HG02943 (cell line): ENCODE data around the gene IFRD2.
"Not testable (repeated sequence)": the region's sequence is repeated elsewhere in the genome, so short reads cannot be mapped to it uniquely, and the experiment has no call there.

ENCODE experiments used
- ATAC-seq: cut with Tn5 transposase; IDR thresholded peaks from one replicate; pipeline ENCODE4 v1.9.1; 2021; ENCODE audit warnings: mild to moderate bottlenecking, low read depth, moderate library complexity; ENCODE audit not compliant: unreplicated experiment

The IFRD2 gene

DNA sequence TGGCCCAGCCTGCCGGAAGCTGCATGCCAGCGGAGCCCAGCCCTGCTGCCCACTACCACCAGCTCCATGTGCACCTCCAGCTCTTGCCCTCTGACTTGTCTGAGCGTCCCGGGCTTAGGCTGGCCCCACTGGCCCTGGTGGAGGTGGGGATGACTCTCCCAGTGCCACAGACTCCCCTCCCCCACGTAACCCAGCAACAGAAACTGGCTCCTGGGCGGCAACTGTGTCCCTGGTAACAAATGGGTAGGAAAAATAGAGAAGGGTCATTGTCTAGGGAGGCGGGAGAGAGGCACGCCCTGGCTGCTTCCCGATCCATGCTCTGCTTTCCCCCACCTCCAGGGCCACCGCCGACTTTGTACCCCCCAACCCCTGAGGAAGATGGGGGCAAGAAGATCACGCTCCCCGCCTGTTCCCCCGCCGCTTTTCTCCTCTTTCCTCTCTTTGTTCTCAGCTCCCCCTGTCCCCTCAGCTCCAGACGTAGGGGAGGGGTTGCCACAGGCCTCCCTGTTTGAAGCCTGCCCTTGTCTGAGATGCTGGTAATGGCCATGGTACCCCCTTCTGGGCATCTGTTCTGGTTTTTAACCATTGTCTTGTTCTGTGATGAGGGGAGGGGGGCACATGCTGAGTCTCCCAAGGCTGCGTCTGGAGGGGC is 34.1 kb downstream of the IFRD2 start:
- ATAC-seq, result no peak

DNA sequence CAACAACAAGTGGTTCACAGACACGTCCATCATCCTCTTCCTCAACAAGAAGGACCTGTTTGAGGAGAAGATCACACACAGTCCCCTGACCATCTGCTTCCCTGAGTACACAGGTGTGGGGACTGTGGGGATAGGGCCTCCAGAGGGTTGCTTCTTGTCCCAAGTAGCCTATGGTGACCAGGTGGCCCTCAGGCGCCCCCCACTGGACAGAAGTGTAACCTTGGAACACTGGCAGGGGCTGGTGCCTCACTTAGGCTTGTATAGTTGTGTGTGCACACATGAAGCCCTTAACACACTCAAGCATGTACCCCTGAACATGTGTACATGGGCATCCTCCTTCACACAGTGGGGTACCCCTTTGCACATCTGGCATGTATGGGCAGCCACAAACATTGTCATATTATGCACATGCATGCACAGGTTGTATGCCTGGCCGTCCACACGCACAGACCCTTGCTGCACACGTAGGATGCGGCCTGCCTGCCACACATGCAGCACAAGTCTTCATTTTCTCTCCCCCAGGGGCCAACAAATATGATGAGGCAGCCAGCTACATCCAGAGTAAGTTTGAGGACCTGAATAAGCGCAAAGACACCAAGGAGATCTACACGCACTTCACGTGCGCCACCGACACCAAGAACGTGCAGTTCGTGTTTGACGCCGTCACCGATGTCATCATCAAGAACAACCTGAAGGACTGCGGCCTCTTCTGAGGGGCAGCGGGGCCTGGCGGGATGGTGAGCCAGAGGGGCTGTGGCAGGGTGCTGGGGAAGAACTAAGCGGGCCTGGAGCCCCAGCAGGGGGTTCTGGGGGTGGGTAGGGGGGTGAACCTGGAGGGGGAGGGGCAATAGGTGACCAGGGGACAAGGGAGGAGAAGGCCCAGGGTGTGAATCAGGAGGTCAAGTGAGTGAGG is 35.0 kb downstream of the IFRD2 start:
- ATAC-seq, result no peak

DNA sequence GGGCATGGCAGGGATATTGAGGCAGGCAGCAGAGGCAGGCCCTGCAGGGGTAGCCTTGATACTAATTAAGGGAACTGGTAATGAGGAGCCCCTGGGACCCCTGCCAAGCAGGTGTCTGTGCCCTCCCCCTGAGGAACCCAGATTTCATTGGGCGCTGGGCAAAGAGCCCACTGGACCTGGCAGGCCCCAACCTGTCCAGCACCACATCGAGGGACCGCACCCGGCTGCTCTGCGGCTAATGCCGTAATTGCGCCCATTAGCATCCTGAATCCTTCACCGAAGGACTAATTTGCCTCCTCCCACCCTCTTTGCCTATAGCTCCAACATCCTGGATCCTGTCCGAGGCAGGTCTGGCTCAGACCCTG is 37.0 kb downstream of the IFRD2 start:
- no peak for ATAC-seq

DNA sequence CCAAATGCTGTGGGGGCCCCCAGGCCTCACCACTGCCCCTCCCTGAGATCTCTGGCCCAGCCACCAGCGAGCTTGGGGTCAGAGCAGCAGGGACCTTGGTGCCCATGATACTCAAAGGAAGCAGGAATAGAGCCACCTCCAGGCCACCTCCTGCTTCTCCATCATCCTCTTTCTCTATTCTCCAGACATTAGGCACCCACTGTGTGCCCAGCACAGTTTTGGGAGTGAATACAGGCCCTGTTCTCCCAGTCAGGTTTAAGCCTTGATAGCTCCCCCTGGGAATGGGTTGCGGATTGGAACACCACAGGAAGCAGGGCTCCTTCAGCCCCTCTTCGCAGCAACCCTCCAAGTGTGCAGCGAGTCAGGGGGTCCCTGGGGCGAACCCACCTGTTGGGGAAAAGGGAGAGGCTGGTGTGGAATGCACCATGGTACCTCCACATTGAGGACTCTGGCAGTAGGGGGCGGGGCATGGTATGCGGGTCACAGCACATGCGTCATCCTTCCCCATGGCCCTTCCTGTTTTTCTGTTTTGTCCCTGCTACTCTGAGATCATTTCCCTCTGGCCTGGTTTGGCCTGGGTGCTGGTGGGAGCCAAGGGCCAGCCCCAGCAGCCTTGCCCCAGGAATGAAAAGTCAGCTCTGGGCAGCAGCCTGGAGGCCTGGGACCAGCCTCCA is 37.5 kb downstream of the IFRD2 start:
- ATAC-seq, result no peak

DNA sequence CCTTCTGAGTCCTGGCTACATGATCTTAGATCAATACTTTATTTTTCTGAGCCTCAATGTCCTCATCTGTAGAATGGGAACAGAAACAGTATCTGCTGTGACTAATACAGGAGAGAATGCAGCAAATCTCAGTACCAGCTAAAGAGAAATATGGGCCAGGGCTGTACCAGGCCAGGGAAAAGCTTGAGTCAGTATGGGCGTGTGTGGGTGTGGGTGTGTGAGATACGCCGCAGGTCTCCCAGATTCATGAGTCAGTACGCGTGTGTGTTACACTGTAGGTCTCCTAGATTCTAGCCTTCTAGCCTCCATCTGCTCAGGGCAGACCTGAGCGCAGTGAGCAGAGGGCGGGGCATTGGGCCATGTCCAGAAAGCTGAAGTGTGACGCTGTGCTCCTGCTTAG is 41.0 kb downstream of the IFRD2 start:
- ATAC-seq, result no peak

DNA sequence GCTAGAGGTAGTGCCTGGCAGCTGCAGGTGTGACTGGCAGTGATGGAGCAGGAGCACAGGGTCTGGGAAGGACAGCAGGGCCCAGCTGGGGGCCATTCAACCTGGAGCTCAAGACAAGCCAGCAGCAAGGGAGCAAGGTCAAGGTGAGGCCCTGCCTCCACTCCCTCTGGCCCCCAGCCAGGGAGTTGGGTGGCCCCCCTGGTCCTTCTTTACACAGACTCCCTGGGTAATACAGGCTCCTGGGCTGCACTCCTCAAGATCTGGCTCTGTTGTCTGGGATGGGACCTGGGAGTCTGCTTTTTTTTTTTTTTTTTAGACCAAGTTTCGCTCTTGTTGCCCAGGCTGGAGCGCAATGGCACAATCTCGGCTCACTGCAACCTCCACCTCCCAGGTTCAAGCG is 41.7 kb downstream of the IFRD2 start:
- ATAC-seq, result no peak

DNA sequence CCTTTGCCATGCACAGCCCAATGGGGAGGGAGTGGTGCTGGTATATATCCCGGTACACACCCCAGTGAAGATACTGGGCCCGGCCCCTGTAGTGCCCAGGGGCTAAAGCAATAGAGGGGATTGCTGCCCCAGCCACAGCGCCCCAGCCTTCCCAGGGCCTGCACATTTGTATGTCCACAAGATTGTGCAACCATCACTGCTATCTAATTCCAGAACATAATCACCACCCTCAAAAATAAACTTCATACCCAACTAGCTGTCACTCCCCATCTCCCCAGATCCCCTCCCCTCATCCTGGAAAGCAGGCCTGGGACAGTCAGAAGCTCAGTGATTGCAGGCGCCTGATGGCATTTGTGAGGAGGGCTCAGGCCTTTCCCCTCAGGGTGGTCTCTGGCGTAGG is 42.8 kb downstream of the IFRD2 start:
- ATAC-seq, result no peak

DNA sequence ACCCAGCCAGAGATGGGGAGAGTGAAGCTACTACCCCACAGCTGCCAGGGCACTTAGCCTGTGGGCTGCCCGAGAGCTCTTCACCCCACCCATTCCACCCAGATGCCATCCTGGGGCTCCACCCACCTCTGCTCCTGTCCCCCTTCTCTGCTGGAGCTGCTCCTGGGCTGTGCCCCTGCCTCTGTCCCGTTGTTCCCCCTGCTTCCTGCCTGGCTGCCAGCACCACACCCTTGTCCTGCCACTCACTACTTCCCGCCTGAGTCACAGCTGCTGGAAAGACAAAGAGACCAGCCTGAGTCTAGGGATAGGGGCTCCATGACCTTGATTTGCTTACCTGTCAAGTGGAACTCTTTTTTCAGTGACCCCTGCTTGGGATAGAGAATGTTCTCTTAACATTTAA is 43.8 kb downstream of the IFRD2 start:
- ATAC-seq, result no peak

DNA sequence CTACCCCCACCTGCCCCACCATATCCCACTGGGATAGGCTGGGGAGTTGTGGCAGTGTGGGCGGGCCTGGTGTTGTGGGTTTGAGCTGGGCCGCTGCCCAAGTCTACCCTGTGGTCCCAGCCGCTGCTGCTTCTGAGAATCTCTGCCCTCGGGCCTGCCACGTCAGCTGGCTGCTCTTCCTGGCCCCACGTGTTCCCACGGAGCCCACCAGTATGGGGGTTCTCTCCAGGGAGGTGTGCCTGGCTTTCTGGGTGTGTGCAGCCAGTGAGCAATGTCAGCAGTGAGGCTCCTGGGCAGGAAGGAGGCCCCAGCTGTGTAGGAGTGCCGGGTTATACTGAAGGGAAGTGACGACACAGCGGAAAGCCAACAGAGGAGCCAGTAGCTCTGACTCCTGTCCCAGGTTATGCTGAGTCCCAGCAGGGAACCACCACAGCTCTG is 45.7 kb downstream of the IFRD2 start:
- ATAC-seq, result peak; percentile 46

DNA sequence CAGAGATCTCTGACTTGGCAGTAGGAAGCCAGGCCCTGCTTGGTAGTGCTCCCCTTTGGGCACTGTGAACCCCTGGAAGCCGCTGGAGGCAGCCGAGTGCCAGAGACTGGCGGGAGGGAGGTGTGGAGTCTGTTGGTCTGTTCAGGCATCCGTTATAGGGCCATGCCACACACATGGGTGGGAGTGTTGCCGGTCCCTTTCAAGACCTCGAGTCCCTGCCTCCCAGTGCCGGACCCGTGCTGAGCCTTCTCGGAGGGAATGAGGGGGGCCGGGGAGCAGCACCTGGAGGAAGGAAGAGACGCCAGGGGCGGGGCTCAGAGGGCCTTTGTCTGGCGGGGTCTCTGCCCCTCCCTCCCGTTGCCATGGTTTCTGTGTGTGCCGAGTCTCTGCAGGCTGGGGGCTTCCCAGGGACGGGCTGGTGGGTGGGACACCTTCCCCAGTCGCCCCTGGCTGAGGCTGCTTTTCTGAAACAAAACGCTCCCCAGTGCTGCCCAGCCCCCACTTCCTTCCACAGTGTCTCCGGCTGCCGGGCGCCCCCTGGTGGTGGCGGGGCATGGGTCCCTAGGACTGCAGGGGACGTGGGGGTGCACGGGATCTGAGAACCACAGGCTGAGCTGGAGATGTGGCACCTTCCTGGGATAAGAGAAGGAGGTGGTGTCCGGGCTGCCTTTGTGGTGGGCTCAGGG is 46.3 kb downstream of the IFRD2 start:
- ATAC-seq, result peak; percentile 52

DNA sequence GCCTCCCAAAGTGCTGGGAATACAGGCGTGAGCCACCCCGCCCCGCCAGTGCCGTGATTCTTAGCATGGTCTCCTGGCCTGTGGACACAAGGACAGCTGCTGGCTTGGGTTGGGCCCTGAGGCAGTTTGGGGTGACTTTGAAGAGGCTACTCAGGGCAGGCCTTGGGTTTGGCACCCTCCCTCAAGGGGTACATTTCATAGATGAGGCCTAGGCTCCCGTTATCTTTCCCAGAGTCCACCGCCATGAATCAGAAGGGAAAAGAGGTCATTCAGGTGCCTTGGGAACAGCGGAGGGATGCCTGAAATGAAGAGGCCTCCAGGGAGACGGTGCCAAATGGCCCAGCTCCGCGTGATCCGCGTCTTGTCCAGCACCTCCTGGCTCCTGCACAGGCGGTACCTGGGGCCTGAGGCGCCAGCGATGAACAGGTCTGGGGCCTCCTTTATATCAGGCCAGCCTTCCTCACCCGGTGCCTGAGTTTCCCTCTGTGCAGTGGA is 46.9 kb downstream of the IFRD2 start:
- no peak for ATAC-seq

DNA sequence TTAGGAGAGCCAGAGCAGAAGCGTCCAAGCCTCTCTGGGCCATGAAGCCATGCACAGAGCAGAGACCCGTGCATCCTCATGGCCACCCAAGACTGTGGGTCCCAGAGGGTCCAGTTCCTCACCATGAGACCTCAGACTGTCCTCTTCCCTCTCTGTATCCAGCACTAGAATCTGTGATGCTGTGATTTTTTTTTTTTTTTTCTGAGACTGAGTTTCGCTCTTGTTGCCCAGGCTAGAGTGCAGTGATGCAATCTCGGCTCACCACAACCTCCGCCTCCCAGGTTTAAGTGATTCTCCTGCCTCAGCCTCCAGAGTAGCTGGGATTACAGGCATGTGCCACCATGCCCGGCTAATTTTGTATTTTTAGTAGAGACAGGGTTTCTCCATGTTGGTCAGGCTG is 47.4 kb downstream of the IFRD2 start:
- ATAC-seq, result not testable (repeated sequence)

DNA sequence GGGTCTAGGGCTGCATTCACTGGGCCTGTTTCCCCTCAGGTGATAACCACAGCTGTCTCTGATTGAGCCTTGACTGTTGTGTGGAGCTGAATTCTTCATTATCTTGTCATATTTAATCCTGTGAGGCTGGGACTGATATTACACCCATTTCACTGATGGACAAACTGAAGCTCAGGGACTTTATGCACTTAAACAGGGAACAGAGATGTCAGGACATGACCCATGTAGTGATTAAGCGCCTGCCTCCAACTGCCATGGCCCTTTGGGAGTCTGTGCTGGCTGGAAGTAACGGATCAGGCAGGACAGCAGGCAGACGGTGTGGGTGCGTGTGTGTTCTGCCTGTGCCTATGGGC is 48.7 kb downstream of the IFRD2 start:
- no peak for ATAC-seq

DNA sequence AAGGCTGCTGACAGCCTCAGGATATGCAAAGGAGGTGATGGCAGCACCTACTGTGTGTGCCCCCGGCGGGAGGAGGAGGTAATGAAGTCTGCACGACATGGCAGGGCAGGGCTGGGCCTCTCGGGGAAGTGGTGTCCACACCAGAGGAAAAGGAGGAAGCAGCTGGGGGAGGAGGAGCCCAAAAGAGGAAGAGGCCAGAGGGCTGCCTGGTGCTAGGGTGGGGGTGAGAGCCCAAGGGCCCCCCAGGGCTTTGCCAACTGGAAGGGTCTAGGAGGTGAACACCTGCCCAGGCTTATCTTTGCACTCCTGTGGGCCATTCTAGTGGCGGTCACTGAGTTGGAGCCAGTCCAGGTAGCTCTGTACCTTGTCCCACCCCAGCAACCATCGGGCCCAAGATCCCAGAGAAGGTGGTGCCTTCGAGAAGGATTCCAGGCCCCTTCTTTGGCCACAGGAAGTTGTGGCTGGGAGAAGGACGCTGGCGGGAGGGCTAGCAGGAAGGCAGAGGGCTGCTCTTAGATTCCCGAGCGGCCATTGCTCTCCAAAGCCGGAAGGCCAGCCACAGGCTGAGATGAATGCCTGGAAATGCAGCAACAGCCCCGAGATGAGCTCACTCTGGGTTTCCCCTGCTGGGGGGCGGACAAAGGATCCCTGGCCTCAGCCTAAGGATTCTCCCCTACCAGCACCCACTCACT is 49.2 kb downstream of the IFRD2 start:
- no peak for ATAC-seq

DNA sequence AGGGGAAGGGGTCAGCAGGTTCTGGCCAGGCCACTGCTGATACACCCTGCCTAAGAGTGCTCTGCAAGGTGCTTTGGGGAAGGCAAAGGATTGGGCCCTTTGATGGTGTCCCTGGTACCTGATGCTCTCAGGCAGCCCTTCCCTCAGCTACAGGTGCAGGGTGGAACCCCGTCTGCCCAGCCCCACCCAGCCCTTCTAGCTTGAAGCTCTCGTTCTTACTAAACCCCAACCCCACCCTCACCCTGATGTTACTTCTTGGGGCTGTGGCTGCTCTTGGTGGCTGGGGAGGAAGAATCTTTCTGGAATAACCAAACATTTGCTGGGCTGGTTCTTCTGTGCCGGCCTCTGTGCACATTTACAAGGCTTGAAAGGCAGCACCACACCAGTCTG is 49.9 kb downstream of the IFRD2 start:
- ATAC-seq, result no peak

DNA sequence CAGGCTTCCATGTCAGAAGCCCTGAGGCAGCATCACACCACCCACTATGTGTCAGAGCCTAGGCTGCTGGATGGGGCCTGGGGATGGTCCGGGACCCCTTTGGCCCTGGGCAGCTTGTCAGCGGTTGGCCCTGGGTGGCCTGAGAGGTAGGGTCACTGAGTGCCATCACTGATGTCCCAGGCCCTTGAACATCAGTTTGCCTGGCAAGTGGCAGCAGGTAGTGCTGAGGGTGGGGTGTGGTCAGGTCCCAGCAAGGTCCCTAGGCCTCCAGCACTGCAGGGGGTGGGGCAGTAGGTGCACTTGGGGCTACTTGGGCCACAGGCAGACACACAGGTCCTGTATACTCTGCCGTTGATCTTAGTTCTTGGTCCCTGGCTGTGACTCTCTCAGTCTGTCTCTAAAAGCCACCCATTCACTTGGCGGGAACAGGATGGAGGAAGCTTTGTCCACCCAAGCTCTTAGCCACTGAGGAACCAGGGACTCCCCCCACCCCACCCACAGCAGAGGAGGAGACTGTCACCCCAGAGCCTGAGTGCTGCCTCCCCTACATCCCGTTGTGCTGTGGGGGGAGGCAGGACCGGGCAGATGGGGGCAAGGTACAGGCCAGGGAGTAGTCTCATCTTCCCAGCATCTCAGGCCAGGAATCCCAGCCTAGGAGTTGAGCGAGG is 50.4 kb downstream of the IFRD2 start:
- no peak for ATAC-seq

DNA sequence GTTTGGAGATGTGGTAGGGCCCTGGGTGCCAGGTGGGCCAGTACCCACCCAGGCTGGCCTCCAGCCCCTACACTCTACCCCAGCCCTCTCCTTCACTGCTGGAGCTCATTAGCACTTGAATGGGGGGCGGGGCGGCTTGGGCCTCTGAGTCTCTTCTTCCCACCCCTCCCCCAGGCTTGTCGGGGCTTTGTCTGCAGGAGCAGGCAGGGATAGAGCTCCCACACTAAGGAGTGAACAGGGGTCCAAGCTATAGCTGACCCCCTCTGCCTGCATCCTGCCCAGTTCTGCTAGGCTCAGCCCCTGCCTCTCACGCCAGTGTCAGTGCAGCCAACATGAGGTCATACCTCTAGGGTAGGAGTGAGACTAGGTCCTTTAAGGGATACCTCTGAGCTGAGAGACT is 51.1 kb downstream of the IFRD2 start:
- no peak for ATAC-seq

DNA sequence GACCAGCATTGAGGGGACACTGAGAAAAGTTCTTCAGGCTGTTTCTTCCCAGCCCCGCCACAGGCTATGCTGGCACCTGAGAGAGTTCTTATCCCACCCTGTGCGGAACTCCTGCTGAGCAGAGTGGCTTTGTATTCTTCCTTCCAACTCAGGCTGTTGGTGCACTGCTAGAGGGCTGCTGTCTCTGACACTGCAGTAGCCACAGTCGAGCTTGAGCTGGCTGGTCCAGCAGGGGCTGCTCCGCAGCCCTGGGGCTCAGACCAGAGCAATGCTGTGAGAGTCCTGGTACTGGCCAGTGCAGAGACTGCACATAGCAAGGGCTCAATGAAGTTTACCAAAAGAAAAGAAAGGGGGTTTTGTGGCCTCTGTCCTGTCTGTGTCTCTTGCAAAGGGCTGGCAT is 52.6 kb downstream of the IFRD2 start:
- ATAC-seq, result no peak

DNA sequence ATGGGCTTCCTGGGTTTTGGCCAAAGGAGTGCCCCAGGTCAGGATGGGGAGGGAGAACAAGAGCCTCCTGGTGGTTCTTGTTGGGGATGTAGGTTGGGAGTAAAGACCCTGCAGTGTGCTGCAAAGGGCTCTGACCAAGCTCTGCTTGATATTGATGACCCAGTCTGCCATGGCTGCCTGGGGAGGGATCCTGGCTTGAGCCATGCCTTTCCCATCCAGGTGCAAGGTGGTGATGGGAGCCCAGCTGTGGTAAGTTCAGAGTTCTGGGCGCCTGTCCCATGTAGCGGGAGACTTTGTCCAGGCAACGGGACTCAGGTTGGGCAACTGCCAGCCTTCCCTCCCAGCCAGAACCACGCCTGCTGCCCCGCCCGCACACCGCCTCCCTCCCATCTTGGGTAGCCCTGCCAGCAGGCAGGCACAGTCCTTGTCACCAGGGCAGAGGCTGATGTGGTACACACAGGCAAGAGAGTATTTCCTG is 53.6 kb downstream of the IFRD2 start:
- ATAC-seq, result no peak
